DND-41 (cell line): ENCODE results near the gene TFG.
A peak's percentile ranks its signal among the peaks of the same experiment; 100 is the strongest.
"Not testable (repeated sequence)": the region's sequence is repeated elsewhere in the genome, so short reads cannot be mapped to it uniquely, and the experiment has no call there.

Experiments used
- ATAC-seq: fragments of 200-7000 bp; cut with Tn5 transposase; 3 replicates; pipeline ENCODE4 v1.9.1; 2021; ENCODE audit warnings: low read depth; ENCODE audit not compliant: insufficient read depth
- DNase-seq: peaks from one replicate; pipeline ENCODE4 v3.0.0-alpha.2; 2020
- H2AFZ ChIP-seq: 2 replicates; pipeline ENCODE4 v1.6.0; 2012; ENCODE audit warnings: low read depth, low read length
- H3K27ac ChIP-seq: 2 replicates; pipeline ENCODE4 v1.5.1; 2012; ENCODE audit warnings: low read length, inconsistent platforms
- H3K27me3 ChIP-seq: fragments of 200-600 bp; sonication (generic); 2 replicates; pipeline ENCODE4 v1.6.0; 2012; ENCODE audit warnings: low read length, mild to moderate bottlenecking, inconsistent platforms; ENCODE audit not compliant: insufficient read depth, poor library complexity
- H3K36me3 ChIP-seq: 2 replicates; pipeline ENCODE4 v1.5.1; 2012; ENCODE audit warnings: low read length, inconsistent platforms; ENCODE audit not compliant: insufficient read depth
- H3K4me1 ChIP-seq: 2 replicates; pipeline ENCODE4 v1.5.1; 2012; ENCODE audit warnings: mild to moderate bottlenecking, low read length; ENCODE audit not compliant: insufficient read depth
- H3K4me2 ChIP-seq: 2 replicates; pipeline ENCODE4 v1.6.0; 2012; ENCODE audit warnings: mild to moderate bottlenecking, moderate library complexity, low read length, inconsistent platforms; ENCODE audit not compliant: insufficient read depth
- H3K4me3 ChIP-seq, 2 experiments: fragments of 200-600 bp in 1 of 2; shearing (Covaris generic) in 1 of 2; 2 replicates each; pipeline ENCODE4 v1.5.1; 2012 to 2016; ENCODE audit warnings: inconsistent platforms in 2 of 2, low read length in 2 of 2, mild to moderate bottlenecking in 2 of 2, low read depth in 1 of 2, moderate library complexity in 1 of 2
- H3K79me2 ChIP-seq: 2 replicates; pipeline ENCODE4 v1.6.0; 2012; ENCODE audit warnings: low read length, inconsistent platforms; ENCODE audit not compliant: insufficient read depth
- H3K9ac ChIP-seq: 2 replicates; pipeline ENCODE4 v1.6.0; 2012; ENCODE audit warnings: low read depth, mild to moderate bottlenecking, inconsistent platforms, low read length, moderate library complexity
- H3K9me3 ChIP-seq: 2 replicates; pipeline ENCODE4 v1.5.1; 2012; ENCODE audit warnings: low read length, moderate library complexity, mild to moderate bottlenecking, inconsistent platforms; ENCODE audit not compliant: insufficient read depth, severe bottlenecking
- H4K20me1 ChIP-seq: 2 replicates; pipeline ENCODE4 v1.6.0; 2012; ENCODE audit warnings: low read length; ENCODE audit not compliant: insufficient read depth
- EZH2 ChIP-seq: IDR thresholded peaks from 3 replicates; pipeline ENCODE4 v1.6.1; 2012; ENCODE audit warnings: borderline replicate concordance, low read depth, mild to moderate bottlenecking, moderate library complexity, low read length, inconsistent platforms; ENCODE audit not compliant: severe bottlenecking
- TF ChIP-seq, protein P1 (sequence below): IDR thresholded peaks from 2 replicates; pipeline ENCODE4 v1.5.1; 2012; ENCODE audit warnings: borderline replicate concordance, low read length, moderate library complexity, mild to moderate bottlenecking; ENCODE audit not compliant: poor library complexity, severe bottlenecking; ENCODE audit errors: extremely low read depth

TFG gene

DNA sequence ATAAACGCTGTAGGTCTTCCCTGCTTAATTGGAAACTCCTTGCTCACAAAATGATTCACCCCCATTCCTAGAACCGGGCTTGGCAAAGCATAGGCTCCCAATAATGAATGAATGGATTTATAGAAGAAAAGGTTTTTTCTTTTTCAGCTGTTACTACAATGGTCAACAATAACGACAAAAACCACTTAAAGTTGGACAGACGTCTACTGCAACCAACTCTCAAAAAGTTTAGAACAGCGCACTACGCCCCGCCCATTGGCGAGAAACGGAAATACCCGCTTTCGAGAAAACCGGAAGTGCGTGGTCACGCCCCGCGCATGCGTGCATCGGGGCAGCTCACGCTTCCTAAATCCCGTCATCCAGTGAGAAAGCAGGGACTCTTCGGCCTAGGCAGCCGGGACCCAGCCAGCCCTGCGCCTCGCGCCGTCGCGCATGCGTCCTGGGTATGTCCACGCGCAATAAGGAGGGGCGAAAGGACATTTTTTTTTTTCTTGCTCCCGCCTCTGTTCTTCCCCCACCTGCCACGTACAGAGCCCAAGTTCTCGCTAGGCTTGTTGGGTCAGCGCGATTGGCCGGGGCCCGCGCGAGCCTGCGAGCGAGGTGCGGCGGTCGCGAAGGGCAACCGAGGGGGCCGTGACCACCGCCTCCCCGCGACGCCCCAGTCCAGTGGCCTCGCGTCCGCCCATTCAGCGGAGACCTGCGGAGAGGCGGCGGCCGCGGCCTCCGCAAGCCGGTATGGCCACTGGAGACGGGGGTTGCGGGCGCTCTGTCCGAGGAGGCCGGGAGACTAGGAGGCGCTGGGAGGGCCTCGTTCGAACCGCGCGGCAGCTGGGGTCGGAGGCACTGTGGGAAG lies at the start of gene TFG:
TFG (plus strand) TSS at position 506 of the 853 bp plus-strand sequence. CDS start 4,192 bp downstream, outside the sequence.
- Histone ChIP-seq H3K4me2 (peak within 1 kb of the TSS; percentile 77), H3K4me1 (peaks cover 38% of the 10 kb centered on the region), H3K9ac (peak within 1 kb of the TSS; percentile 98), H3K79me2 (peaks cover 49% of the 10 kb centered on the region), H3K4me3 (peak within 1 kb of the TSS; percentile 63 to 85), H2AFZ (peak within 1 kb of the TSS; percentile 94), H4K20me1 (peaks cover 36% of the 10 kb centered on the region), H3K27ac (peak within 1 kb of the TSS; percentile 95), H3K27me3 (no peaks in the 10 kb centered on the region), H3K36me3 (peaks cover 23% of the 10 kb centered on the region), H3K9me3 (no peaks in the 10 kb centered on the region)
- TF ChIP-seq, protein P1, sequence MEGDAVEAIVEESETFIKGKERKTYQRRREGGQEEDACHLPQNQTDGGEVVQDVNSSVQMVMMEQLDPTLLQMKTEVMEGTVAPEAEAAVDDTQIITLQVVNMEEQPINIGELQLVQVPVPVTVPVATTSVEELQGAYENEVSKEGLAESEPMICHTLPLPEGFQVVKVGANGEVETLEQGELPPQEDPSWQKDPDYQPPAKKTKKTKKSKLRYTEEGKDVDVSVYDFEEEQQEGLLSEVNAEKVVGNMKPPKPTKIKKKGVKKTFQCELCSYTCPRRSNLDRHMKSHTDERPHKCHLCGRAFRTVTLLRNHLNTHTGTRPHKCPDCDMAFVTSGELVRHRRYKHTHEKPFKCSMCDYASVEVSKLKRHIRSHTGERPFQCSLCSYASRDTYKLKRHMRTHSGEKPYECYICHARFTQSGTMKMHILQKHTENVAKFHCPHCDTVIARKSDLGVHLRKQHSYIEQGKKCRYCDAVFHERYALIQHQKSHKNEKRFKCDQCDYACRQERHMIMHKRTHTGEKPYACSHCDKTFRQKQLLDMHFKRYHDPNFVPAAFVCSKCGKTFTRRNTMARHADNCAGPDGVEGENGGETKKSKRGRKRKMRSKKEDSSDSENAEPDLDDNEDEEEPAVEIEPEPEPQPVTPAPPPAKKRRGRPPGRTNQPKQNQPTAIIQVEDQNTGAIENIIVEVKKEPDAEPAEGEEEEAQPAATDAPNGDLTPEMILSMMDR, result no peak
- no peak for TF ChIP-seq EZH2
- ATAC-seq (peak; percentile 93), DNase-seq (peak; percentile 98)

DNA sequence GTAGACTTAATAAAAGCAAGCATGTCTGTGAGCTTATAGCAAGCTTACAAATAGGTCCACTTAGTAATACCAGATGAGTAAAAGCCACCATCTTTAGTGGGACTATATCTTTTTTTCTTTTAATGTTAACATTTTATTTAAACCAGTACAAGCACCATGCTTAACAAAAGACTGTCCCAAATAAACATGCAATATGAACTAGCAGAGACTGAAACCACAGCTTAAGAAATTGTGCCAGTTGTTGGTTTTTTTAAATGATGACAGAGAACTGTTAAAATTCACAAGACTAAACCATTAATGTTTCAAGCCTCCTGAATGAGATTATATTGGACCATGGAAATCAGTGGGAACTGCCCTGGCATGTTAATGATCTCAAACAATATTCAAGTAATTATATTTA lies 48.0 kb upstream of the TFG start:
- H3K36me3 ChIP-seq, DNase-seq, H3K9ac ChIP-seq, H2AFZ ChIP-seq, H3K4me3 ChIP-seq, H3K27me3 ChIP-seq, H4K20me1 ChIP-seq, H3K79me2 ChIP-seq, H3K27ac ChIP-seq, H3K4me2 ChIP-seq, H3K9me3 ChIP-seq, ATAC-seq: not testable (repeated sequence)
- H3K4me1 ChIP-seq, result peaks cover 16% of the 10 kb centered on the region

DNA sequence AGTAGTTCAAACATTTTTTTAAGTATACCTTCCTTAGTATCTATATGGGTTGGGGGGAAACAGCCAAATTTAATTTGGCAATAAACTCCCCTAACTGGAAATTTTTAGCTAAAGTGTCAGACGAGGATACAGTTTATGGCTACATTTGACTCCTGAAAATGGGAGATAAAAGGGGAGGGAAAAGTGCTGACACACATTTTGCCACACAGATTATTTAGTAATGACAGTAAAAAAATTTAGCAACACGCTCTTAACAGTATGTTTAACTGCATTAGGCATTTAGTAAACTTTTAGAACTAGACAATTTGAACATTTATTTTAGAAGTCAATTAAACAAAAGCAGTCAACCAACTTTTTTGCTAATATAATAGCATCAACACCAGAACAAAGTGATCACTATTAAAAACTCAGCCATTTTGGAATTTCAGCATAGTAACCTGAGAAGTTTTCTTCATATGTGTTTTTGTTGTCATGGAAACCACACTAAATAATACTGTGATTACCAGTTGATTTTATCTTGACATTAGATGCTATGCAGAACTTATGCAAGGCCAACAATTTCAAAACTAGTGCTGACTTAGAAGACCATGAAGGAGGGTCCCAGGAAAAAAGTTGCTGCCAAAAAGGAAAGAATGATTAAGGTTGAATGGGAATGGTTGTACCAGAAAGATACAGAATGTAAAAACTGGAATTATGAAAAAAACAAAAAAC lies 47.0 kb upstream of the TFG start:
- DNase-seq (no peak), ATAC-seq (no peak)
- Histone ChIP-seq H3K36me3 (no peaks in the 10 kb centered on the region), H3K9ac (no peak overlapping the region), H3K9me3 (no peaks in the 10 kb centered on the region), H3K27ac (no peak overlapping the region), H2AFZ (no peak overlapping the region), H3K4me1 (peaks cover 16% of the 10 kb centered on the region), H3K4me3 (no peak overlapping the region), H3K27me3 (no peaks in the 10 kb centered on the region), H4K20me1 (no peaks in the 10 kb centered on the region), H3K79me2 (no peaks in the 10 kb centered on the region), H3K4me2 (no peak overlapping the region)
- TF ChIP-seq, protein P1, result no peak
- TF ChIP-seq EZH2, result no peak

DNA sequence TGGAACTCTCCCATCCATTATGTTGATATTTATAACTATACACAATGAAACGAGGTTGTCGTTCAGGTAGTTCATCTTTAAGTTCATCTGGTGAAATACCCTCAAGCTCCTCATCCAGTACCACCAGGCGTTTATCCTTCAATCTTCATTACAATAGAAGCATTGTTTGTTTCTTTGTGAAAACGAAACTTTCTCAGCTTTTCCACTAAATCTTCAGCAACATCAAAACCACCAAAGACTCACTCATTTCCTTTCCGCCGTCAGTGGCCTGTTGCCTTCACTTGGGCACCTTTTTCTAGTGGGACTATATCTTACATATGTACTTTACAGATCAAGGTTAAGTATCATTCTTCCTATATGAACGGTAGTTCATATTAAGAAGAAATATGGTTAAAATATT lies 44.1 kb upstream of the TFG start:
- peaks cover 16% of the 10 kb centered on the region for H3K4me1 ChIP-seq
- DNase-seq (peak; percentile 63), ATAC-seq (peak; percentile 96)
- H3K9ac ChIP-seq, result peak overlapping the region; percentile 12; the same call in 1 of the 2 replicates
- H3K36me3 ChIP-seq, result no peaks in the 10 kb centered on the region
- H3K27ac ChIP-seq, result peak overlapping the region; percentile 53; the same call in 1 of the 2 replicates
- H3K27me3 ChIP-seq, result no peaks in the 10 kb centered on the region
- H3K4me3 ChIP-seq, result peak overlapping the region in 1 of 2 experiments; percentile 45; a peak in 2 of 4 replicates
- no peaks in the 10 kb centered on the region for H4K20me1 ChIP-seq
- H3K79me2 ChIP-seq, result no peaks in the 10 kb centered on the region
- TF ChIP-seq EZH2, result no peak
- TF ChIP-seq, protein P1, result no peak
- no peaks in the 10 kb centered on the region for H3K9me3 ChIP-seq
- peak overlapping the region; percentile 62 for H3K4me2 ChIP-seq
- peak overlapping the region; percentile 58 for H2AFZ ChIP-seq

DNA sequence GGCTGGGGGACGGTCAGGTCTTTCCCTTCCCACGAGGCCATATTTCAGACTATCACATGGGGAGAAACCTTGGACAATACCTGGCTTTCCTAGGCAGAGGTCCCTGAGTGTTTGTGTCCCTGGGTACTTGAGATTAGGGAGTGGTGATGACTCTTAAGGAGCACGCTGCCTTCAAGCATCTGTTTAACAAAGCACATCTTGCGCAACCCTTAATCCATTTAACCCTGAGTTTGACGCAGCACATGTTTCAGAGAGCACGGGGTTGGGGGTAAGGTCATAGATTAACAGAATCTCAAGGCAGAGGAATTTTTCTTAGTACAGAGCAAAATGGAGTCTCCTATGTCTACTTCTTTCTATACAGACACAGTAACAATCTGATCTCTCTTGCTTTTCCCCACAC lies 42.6 kb upstream of the TFG start:
- H3K36me3 ChIP-seq, H3K9me3 ChIP-seq, H2AFZ ChIP-seq, H3K9ac ChIP-seq, H4K20me1 ChIP-seq, H3K27me3 ChIP-seq, H3K27ac ChIP-seq, H3K4me2 ChIP-seq, H3K4me3 ChIP-seq, ATAC-seq, DNase-seq, H3K79me2 ChIP-seq: not testable (repeated sequence)
- H3K4me1 ChIP-seq, result peaks cover 16% of the 10 kb centered on the region
